IPS-NIHi11 (cell line): ENCODE measurements around the gene ROPN1.
"Not testable (repeated sequence)": the region's sequence is repeated elsewhere in the genome, so short reads cannot be mapped to it uniquely, and the experiment has no call there.

Source experiments
- DNase-seq: peaks from one replicate; pipeline ENCODE4 v3.0.0; 2012; ENCODE audit warnings: mixed read lengths, low spot score

The ROPN1 gene

GRCh38 chr3:123997543-123997942 lies 5.6 kb upstream of the ROPN1 start:
- no peak for DNase-seq

- DNase-seq: no peak
Measured at GRCh38 chr3:123993818-123994217, 1.9 kb upstream of the ROPN1 start.

DNA sequence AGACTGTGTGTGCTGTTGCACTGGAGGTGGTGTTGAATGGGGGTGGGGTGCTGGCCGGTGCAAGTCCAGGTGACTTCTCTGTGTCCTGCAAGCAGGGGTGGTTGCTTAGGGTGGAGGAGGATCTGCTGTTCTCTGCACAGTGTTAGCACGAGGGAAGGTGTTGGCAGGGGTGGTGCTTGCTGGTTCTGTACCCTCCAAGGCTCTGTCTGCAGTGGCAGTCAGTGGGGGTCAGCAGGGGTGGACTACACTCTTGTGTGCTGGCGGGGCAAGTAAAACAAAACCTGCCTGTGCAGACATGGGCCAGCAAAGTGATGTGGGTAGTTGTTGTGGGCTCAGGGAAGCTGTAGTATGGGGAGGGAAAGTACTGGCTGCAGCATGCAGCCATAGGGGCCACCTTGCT lies 5.5 kb downstream of the ROPN1 start:
- DNase-seq: no peak

DNA sequence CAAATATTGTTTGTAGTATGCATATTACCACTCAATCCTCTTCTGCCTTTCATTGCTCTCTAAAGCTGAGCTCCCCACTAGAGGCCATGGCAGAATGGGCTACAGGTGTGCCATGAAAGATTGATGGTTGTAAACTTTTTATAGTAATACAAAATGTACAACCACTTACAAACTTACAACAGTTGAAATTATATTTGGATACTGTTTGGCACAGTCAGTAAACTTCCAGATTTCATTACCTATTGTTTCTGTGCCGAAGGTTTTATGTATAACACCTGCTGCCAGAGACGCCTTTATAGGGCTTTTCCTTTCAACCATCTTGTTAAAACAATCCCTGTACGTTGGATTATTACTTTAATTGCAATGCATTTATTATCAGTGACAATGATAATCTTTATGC lies 7.0 kb downstream of the ROPN1 start:
- DNase-seq: no peak

- DNase-seq: no peak
Measured at GRCh38 chr3:123984350-123984749, 7.6 kb downstream of the ROPN1 start.

DNA sequence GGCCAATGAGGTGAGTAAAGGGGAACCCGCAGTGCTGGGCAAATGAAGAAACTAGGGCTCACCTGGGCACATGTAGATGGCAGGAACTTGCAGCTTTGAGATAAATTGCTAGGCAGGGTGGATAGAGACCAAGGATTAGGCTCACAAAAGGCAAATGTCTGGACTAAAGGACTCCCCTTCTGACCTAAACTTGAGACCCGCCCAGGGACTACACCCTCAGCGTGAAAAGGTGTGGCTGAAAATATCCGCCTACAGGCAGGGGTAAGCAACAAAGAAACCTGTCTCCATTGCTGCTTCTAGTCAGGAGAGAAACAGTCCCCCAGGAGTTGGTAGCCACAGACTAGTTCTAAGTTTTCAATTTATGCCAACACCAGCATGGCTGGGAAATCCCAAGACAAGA lies 10.6 kb downstream of the ROPN1 start:
- DNase-seq: not testable (repeated sequence)

- DNase-seq: no peak
Measured at GRCh38 chr3:123980539-123980938, 11.4 kb downstream of the ROPN1 start.

DNA sequence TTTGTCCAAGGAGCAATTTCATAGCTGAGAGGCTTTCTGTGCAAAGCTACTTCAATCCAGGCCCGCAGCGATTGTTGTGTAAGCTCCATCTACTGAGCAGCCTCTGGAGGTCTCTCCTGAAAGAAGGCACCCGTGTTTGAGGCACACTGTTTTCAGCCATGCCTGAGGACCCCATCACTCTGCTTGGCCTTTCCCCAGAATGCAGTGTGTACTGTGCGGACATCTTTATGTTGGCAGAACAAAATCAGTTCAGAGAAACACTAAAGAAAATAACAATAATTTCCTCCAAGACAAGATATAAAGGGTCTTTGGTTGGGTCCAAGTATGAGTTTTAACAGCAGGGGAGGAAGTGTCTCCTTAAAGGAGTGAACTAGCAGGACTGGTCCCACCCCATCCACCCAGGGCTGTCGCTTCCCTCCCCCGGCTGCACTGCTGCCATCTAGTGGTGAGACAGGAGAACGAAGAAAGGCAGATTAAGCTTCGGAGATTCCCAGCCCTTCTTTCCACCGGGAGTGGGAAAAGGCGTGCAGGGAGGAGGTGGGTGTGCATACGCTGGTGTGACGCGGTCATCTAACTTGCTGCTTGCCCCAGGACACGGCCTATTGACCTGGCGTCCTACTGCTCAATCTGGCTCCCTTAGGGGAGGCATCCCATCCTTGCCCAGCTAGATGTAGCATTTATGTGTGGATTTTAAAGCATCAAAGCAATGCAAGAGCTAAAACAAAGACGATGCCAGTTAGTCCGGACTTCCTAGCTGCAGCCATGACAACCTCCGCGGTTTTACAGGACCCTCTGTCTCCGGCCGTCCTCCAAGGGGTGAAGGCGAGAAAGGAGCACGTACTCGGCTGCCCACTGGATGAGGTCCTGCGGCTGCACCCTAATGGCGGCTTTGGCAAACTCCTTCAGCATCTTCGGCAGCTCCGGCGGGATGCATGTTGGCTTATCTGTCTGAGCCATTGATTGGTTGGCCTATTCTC lies 12.1 kb downstream of the ROPN1 start:
- peak; percentile 36 for DNase-seq

DNA sequence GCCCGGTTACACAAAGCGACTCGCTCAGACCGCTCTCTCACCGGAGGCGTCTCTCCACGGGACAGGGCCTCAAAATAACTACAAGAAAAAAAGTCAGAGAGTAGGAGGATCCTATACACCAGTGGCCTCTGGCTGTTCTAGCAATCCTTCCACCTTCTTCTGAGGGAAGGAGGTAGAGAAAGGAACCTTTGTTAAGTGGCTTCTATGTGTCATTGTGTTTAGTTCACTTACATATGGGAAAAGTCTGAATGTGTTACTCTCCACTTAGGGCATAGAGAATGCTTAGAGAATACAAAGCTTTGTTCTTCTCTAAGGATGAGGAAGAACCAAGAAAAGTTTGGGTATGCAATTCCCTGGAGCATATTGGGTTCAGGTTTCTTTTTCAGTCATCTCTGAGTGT lies 15.0 kb downstream of the ROPN1 start:
- DNase-seq: not testable (repeated sequence)

DNA sequence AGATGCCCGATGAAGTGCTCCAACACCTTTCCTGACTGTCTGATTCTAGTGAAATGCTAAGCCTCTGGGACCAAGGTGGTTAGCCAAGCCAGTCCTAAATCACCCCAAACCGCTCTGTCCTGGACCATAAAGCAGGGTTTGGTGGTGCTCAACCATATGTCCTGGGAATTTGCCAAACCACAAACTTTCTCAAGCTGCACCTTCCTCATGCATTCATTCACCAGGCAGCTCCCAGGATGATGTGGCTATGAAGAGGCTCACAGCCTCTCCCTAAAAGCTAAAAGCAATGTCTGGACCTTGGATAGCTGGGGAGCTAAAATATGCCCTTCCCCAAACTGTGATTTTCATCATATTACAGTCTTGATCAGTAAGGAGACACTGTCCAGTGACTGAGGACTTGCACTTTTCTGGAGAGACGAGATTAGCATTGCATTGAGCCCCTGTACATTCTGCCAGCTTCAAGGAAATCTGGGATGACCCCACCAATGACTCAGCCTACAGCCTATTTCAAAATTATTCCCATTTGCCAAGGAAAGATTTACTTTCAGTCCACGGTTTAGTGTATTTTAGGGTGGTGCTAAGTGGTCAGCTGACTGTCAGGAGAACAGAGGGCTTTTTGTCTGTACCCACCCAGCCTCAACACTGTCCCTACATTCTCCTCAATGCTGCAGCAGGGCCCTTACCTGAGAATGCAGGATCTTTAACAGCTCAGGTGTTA lies 15.6 kb downstream of the ROPN1 start:
- DNase-seq: not testable (repeated sequence)

- DNase-seq: not testable (repeated sequence)
Measured at GRCh38 chr3:123975030-123975429, 16.9 kb downstream of the ROPN1 start.

- no peak for DNase-seq
Measured at GRCh38 chr3:123971406-123971805, 20.5 kb downstream of the ROPN1 start.

DNA sequence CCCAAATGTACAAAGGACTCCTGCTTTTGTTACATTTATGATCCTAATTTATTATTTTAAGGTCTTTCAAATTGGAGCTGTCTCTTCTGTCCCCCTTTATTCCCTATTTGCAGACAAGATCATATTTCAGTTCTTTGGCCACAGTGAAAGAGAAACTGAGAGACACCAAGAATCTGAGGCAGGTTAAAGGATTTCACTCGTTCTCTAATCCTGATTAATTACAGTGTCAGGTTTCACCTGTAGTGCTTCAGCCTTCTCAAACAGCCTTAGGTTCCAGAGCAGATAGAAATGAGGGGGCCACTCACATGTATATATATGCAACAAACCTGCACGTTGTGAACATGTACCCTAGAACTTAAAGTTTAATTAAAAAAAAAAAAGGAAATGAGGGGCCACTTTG lies 24.7 kb downstream of the ROPN1 start:
- not testable (repeated sequence) for DNase-seq

DNA sequence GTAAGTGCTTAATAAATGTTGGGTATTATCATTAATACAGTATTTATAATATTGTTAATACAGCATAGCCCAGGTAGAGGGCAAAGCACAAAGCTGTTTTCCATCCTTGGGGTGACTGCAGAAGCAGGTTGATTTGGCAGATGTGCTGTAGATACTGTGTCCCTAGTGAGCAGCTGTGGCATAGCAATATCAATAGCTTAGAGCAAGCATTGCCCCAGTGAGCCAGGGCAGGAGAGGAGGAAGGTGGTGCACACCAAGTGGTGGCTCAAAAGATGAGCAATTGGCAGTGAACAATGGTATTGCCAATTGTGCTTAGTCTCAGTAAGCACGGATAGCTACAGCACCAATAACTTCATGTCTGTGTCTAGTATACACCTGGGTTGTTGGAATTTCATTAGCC lies 25.1 kb downstream of the ROPN1 start:
- not testable (repeated sequence) for DNase-seq

- not testable (repeated sequence) for DNase-seq
Measured at GRCh38 chr3:123964793-123965192, 27.1 kb downstream of the ROPN1 start.

DNA sequence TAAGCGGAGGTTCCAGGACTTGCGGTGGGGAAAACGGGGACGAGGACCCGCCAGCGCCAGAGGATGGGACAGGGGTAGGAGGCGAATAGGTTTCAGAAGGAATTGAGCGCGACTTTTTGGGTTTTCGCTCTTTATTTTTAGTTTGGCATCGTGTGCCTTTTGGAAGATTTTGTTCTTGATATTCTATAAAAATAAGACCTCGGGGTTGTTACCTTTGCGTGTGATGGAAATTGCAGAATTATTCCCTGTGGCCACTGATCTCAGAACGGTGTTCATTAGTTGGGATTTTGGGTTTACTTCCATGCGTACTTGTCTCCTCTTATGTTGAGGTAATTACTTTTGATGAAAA lies 30.4 kb downstream of the ROPN1 start:
- DNase-seq: no peak

GRCh38 chr3:123960781-123961507 lies 31.0 kb downstream of the ROPN1 start, which contains the start of gene CCDC14:
CCDC14 (minus strand) TSS chr3:123961229; CDS start chr3:123961173, 56 bp downstream.
- peak; percentile 94 for DNase-seq

GRCh38 chr3:123953735-123954134 lies 38.2 kb downstream of the ROPN1 start:
- no peak for DNase-seq

DNA sequence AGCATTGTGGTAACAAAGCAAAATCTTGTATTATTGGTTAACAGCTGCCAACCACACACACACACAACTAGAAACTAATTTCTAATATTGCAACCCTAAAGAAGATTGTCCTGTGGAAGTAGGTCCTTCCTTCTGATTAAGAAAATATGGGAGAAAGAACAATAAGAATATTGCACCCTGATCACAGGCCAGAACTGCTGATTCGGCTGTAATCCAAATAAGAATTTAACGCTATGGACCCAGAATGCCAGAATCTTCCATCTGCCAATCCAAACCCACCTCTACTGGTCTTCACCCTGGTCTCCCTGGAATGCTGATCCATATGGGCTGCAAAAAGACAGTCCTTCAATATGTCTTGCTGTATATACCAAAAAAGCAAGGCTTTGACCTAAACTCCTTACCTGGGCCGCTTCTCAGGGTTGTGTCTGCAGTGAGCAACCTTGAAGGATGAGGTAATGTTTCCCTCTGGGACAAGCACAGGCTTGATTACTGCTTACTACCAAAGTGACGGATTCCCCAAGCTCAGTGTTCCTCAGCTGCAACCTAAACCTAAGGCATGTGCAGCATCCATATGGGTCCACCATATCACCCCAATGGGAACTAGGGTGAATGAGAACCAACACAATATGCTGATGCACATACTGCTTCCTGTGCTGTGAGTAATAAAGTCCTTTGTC lies 38.9 kb downstream of the ROPN1 start:
- DNase-seq: no peak

DNA sequence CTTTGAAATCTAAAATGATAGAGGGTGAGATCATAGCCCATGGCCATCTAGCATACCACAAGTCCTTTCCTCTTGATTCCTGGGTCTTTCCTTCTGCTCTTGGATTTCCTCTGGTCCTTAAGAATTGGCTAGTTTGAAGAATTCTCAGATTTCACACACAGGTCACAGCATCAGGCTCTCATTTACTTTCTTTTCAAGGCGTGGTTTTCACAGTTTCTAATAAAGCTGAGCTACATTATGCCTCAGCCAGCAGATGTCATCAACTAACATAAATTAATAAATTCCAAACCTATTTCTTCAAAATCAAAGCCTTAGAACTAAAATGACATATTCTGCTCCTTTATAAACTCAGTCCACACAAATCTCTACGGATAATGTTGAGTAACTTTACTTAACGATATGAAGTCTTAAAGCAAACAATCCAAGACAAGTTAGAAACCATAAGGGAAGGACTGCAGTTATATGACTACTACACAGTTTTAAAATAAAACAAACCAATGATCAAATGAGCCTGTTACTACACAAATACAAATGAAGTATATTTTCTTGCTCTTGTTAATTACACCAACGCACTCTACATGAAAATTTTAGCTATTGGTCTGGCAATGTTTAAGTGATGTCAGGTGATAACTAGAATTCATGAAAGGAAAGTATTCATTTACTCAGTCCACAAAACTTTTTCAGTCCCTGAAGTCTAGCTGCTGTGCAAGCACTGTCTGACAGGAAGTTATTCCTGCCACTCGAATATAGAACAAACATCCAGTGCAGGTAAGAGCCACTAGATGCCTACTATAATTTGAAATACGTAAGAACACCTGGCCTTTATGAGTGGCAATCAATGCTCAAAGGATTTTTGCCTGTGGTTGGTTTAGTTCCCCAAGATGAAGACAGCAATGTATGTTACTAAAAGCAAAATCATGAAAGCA lies 40.1 kb downstream of the ROPN1 start:
- no peak for DNase-seq

DNA sequence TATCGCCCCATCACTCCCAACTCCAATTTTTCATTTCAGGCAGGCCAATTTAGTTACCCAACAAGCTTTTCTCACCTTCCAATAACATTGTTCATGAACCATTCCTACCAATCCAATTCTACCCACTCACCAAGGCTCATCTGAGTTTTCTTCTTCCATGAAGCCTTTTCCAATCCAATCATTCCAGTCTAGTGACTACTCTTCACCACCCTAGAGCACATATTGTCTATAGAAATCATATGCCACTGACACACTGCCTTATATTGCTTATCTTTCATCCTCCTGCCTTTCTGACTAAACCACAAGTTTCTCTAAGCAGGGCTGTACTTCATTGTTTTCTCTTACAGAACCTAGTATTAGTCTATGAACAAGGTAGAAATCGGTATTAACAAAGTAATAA lies 42.3 kb downstream of the ROPN1 start:
- DNase-seq: no peak
